Cerebellar nuclear complex (tissue), 1 donor: ENCODE measurements around the gene CCNQ.

Source experiments
- DNase-seq, 2 experiments: peaks; one replicate each; lab custom pipeline; 2025; lab: John Stamatoyannopoulos, UW

The CCNQ gene

GRCh38 chrX:153596981-153597750 is 1.8 kb downstream of the CCNQ start:
- DNase-seq = no peak

DNA sequence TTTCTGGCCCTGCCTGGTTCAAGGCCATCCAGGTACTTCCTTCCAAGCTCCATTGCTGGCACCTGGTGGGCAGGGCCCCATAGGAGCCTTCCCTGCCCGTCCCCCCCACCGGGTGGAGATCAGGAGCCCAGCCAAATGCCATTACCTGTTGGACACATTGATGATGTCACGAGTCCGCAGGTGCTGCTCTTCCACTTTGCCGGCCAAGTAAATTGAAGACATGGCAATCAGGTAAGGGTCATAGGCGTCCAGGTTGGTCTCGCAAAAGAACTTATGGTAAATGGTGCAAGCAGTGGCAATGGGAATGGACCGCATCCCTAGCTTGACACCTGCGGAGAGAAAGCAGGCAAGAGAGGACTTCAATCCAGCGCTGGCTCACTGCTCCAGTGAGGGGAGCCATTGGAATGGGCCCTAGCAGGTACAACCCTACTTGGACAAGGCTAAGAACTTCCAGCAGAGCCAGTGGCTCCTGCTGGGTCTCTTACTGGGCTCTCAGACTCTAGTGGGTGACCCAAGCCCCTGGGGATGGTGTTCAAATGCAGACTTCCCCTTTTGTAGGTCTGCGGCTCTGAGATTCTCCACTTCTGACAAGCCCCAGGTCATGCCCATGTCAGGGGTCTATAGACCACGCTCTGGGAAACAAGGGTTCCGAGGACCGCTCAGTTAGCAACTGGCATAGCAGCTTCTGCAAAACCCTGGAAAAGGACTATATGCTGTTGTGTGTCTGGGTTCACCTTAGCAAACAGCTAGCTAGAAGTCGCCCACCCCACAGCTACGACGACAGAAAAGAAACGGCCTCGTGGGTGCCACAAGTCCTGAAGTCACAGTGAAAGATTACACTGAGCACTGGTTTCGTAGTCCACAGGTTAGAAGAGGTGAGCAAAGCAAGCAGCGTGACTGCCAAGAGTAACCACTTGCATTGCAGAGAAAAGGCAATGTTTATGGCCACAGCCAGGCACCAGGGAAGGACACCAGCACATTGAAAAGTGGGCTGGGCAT is 2.8 kb downstream of the CCNQ start:
- no peak for DNase-seq

GRCh38 chrX:153595387-153595786 is 3.6 kb downstream of the CCNQ start:
- no peak for DNase-seq

DNA sequence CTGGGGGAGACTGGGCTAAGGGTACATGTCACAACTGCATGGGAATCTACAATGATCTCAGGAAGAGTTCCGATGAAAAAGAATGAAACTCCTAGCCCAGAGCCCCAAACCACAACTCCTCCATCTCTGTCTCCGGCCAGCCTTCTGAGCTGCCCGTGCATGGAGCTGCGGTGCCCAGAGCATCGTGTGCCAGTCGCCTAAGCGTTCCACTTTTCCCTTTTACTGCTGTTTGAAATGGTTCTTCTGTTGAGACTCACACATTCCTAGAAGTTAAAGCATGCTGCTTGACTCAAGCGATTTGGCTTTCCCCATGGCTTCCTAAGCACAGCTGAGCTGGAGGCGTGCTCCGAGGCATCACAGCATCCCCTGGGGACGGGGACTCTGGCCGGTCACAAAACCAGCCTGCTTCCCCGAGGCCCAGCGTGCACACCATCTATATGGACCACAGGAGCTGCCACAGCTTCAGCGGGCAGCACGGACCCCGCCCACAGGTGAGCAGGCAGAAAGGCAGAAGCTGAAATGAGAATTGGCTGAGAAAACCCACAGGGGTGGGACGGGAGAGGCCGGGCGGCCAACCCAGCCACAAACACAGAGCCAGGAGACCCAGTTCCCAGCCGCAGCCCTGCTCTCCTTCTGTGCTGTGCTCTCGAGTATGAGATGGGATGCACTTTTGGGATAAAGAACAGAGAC is 5.0 kb downstream of the CCNQ start:
- DNase-seq = no peak

DNA sequence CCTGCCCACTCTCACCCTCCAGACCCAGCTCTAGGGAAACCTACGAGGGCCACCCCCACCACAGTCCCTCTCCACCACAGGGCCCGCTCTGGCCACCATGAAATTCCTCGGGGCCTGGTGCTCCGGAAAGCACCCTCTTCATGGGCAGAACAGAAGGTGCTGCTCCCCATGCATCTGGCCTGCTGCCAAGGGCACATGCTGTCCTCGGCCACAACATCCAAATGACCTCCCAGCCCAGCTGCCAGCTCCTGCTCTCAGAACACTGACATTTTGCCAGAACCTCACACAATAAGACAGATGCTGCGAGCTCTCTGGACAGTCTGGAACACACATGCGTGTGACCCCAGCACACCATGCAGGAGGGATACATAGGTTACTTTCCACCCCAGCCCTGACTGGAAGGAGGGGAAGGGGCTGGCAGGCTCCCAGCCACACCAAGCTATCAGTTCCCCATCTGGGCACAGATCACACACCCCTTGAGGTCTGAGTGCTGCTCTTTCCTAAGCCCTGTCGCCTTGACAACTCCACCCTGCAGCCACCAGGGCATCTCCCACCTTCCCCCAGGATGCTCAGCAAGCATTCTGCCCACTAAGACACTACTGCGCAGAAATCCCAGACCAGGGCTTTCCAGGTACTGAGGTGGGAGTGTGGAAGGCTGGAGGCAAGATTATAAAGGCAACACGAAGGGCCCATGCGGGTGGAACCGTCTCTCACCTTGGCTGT is 5.8 kb downstream of the CCNQ start:
- no peak for DNase-seq

- no peak for DNase-seq
These were observed 6.7 kb downstream of the CCNQ start for GRCh38 chrX:153592091-153592833.

DNA sequence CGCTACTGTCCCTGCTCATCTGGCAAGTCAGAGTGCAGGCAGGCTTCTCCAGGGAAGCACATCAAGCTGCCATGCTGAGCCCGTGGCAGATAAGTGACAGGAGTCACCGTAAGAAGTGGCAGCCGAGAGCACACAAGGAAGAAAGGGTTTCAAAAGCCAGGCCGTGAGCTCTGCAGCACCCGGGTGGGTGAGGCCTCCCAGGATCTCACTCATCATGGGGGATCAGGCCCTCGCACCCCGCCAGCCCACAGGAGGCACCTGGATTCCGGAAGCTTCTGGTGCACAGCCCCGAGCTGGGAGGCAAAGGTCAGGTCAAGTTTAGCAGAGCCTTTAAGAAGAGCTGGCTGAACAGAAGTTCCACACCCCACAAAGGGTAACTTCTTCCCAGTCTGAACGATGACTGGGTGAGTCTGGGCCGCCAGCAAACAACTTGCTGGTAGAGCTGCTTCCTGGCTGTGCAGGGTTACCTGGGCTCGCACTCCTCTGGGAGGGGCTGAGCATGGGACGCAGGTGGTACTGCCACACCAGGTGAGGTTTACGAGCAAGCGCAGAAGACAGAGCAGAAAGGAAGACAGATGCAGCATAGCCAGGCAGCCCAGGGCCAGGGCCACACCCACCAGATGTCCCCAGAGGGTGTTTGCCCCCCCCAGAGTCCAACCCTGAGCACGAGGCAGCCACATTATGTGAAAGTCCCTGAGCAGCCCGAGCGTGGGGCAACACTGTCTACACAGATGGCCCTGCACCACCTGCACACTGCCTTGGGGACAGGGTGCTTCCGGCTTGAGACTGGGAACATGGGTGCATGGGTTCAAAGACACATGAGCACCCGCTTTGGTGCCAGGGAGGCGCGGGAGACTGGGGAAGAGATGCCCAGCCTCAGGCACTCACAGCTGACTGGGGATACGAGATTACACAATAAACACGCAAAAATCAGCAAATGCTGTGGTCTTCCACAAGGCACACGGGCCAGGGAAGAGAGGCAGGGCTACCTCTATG is 7.7 kb downstream of the CCNQ start:
- no peak for DNase-seq

DNA sequence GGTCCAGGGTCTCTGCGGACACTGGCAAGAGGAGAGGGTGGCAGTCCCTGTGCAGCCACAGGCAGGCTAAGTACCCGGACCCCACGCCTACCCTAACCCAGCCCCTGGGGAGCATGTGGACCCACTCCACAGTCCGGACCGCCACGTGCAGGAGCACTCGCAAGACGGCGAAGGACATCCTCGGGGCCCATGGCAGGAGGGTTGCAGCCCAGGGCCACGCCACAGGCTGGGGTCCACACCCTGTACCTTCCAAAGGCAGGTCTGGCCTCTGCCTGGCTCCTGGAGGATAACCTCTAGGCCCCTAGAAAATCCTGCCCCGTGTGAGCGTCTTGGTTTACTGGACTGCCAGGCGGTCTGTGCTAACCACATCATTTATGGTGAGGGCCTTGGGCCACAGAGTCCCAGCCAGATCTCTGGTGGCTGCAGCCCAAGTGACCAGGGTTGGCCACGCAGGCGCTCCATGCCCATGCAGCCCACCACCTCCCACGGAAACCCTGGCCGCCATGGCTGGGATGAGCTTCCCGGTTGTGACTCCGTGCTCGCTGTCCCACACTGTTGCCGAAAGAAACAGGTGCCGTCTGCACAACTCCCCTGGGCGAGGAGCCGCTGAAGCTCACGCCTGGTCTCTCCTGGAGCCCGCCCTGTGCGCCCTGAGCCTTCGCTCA is 10.0 kb downstream of the CCNQ start:
- no peak for DNase-seq

- DNase-seq = no peak
These were observed 10.7 kb downstream of the CCNQ start for GRCh38 chrX:153588021-153588781.

- DNase-seq = no peak
These were observed 11.6 kb downstream of the CCNQ start for GRCh38 chrX:153587342-153587741.

DNA sequence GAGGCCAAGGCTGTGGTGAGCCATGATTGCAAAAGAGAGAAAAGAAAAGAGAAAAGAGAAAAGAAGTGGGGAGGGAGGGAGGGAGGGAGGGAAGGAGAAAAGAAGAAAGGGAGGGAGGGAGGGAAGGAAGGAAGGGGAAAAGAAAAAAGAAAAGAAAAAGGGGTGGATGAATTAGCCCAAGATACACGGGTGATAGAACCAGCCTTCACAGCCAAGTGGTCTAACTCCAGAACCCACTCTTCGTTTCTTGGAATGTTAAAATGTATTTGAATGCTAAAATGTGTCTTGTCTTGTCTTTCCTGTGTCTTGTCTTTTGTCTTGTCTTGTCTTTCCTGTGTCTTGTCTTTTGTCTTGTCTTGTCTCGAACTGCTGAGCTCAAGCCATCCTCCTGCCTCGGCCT is 13.1 kb downstream of the CCNQ start:
- no peak for DNase-seq

GRCh38 chrX:153583433-153583832 is 15.5 kb downstream of the CCNQ start:
- DNase-seq = no peak

GRCh38 chrX:153582896-153583295 is 16.0 kb downstream of the CCNQ start:
- no peak for DNase-seq

DNA sequence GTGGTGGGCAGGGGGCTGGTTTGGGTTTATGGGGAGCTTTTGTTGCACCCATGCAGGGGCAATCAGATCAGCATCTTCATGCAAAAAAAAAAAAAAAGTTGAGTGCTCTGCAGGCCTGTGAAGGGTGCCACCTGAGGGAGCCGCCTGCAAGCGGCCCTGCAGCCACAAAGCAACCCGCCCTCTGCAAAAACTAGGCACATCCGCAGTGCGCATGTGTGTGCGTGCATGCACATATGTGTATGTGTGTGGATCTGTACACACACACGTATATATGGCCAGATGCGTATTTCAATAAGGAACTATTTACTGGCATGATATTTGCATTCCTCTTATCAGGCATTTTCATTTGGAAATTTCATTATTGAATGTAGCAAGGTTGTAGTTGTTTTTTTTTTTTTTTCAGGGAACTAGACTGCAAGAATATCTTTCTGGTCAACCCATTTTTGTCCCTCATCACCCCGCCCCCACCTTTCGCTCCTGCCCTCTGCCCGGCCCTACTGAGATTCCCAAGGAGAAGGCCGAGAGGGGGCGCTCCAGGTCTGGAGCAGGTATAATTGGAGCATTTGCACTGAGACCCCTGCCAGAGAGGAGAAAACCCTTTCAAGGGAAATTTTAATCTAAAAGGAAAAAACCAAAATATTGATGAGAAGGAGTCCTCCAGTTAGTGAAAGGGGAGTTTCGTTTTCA is 18.1 kb downstream of the CCNQ start:
- no peak for DNase-seq

GRCh38 chrX:153578889-153579288 is 20.1 kb downstream of the CCNQ start:
- no peak for DNase-seq

DNA sequence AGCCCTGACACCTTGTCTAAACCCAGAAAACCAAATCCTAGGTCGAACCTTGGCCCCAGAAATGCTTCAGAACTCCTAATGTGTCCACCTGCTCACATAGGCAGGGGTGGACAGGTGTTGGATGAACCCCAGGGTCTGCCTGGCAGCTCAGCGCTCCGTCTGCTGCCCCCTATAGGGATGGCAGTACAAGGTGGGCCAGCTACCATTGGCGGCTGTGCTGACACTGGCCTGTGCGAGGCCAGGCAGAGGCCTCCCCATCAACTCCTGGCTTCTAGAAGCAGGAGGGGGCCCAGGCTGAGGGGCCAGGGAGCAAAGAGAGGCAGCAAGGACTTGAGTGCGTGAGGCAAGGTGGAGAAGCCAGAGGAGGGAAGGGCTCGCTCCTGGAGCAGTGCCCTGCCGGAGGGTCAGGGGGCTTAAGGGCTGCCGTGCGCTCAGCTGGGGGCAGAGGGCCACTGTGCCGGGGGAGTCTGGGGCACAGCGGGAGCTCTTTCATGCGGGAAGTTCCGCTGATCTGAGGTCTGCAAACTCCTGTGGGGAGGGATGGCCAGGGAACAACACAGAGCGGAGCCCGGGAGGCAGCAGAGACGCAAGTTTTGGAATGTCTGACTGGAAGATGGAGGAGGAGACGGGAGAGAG is 20.6 kb downstream of the CCNQ start:
- DNase-seq = no peak

- DNase-seq = no peak
These were observed 22.0 kb downstream of the CCNQ start for GRCh38 chrX:153576961-153577360.
